IPS DF 4.7 (cell line): ENCODE measurements around the gene ACVR2A.

Experiments used
- DNase-seq: peaks from one replicate; pipeline ENCODE4 v3.0.0-alpha.2; 2013; ENCODE audit warnings: low spot score; ENCODE audit errors: extremely low read depth

Gene ACVR2A

GRCh38 chr2:147844697-147845410, at the start of gene ACVR2A:
Gene ACVR2A (plus strand): TSS chr2:147845029. CDS start chr2:147845153, 124 bp downstream.
- DNase-seq = no peak

DNA sequence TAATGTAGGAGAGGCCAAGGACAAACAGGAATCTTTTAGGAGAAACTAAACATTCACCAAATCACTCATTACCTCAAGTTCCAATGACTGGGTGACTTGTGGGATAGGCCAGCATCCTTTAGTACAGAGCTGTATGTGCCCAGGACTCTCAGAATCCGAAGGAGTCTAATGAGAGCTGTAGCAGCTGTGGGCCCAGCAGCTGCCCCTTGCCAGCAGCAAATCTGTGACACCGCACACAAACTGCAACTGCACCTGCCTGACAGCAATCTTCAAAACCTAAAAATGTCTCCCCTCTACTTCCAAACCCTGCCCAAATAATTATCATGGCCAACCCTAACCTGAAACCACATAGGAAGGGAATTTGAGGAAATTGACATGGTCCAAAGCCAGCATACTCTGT, 44.5 kb upstream of the ACVR2A start:
- DNase-seq = no peak

DNA sequence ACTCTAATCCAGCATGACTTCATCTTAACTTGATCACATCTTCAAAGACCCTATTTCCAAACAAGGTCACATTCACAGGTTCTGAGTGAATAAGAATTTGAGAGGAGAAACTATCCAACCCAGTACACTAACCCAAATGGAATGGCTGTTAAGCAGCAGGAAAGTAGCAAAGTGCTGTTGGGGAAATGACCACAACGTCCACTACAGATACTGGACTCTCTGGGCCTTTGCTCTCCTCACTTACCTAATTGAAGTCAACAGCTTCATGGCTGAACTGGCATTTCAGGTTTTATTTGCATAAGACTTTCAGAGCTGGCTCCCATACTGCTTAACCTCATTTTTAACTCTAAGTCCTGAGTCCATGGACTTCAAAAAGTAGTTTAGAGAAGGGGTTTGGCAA, 38.0 kb upstream of the ACVR2A start:
- no peak for DNase-seq

GRCh38 chr2:147808520-147808919, 36.3 kb upstream of the ACVR2A start:
- no peak for DNase-seq

DNA sequence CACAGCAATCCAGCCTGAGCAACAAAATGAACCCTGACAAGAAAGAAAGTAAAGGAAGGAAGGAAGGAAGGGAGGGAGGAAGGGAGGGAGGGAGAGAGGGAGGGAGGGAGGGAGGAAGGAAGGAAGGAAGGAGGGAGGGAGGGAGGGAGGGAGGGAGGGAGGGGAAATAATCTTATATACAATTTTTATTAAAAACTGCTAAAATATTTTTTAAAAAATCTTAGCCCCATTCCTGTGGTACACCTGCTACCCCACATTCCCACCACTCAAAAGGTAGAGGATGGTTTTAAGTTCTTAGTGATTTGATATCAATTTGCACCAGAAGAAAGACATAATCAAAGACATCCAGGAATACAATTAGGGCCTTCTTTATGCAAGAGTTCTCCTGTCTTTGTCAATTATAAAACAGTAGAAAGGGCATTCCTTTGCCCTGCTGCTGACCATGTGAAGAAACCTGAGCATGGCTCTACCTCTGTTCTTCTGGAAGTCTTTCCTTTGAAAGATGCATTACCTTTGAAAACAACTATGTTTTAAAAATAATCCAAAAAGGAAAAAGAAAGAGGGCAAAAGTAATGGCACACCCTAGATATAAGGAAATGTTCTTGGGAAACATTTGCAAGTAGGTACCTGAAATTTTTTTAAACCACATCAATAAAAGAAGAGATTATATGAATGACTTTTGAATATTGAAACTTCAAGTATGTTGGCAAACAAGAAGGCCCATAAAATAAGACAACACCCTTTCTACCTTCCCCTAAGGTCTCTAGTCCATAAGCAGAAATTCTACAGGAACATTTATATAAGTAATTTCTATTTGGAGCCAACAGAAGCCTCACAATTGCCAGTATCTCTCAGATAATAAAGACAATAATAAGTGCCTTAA, 33.7 kb upstream of the ACVR2A start:
- DNase-seq = no peak

- no peak for DNase-seq
Observed at GRCh38 chr2:147818741-147819140, 26.1 kb upstream of the ACVR2A start.

GRCh38 chr2:147824620-147825019, 20.2 kb upstream of the ACVR2A start:
- DNase-seq = no peak

DNA sequence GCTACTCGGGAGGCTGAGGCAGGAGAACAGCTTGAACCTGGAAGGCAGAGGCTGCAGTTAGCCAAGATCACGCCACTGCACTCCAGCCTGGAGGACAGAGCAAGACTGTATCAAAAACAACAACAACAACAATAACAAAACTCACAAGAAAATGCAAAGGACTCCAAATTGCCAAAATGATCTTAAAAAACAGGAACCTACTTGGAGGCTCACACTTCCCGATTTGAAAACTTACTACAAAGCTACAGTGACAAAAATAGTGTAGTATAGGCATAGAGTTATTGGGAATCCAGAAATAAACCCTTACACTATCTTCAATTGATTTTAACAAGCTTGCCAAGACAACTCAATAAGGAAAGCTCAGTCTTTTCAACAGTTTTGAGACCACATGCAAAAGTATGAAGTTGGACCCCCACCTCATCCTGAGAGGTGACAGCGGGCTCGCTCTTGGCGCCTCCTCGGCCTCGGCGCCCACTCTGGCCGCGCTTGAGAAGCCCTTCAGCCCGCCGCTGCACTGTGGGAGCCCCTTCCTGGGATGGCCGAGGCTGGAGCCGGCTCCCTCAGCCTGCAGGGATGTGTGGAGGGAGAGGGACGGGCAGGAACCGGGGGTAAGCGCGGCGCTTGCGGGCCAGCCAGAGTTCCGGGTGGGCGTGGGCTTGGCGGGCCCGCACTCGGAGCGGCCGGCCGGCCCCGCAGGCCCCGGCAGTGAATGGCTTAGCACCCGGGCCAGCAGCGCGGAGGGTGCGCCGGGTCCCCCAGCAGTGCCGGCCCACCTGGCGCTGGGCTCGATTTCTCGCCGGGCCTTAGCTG, 18.3 kb upstream of the ACVR2A start:
- no peak for DNase-seq

GRCh38 chr2:147827088-147827375, 17.8 kb upstream of the ACVR2A start:
- no peak for DNase-seq

DNA sequence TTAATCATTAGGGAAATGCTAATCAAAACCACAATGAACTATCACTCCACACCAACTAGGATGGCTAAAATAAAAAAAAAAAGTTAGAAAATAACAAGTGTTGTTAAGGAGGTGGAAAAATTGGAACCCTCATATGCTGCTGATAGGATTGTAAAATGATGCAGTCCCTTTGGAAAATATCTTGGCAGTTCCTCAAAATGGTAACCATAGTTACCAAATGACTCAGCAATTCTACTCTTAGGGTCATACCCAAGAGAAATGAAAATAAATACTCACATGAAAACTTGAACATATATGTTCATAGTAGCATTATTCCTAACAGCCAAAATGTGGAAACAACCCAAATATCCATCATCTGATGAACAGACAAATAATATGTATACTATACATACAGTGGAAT, 15.7 kb upstream of the ACVR2A start:
- no peak for DNase-seq

DNA sequence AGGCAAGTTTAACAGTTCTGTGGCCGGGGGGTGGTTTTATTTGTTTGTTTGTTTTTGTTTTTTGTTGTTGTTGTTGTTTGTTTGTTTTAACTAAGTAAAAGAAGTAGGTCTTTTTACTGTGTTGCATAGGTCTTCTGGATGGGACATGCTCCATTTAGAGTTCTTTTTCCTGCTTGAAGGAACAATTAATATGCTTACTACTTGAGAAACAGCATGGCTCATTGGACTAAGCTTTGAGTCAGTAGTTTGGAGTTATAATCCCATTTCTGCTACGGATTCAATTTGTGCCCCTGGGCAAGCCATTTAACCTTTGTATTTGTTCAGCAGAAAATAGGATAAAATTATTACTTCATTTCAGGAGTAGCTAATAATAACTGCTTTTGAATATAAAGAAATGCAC, 8.7 kb upstream of the ACVR2A start:
- no peak for DNase-seq

- no peak for DNase-seq
Observed at GRCh38 chr2:147843391-147843863, 1.4 kb upstream of the ACVR2A start.

DNA sequence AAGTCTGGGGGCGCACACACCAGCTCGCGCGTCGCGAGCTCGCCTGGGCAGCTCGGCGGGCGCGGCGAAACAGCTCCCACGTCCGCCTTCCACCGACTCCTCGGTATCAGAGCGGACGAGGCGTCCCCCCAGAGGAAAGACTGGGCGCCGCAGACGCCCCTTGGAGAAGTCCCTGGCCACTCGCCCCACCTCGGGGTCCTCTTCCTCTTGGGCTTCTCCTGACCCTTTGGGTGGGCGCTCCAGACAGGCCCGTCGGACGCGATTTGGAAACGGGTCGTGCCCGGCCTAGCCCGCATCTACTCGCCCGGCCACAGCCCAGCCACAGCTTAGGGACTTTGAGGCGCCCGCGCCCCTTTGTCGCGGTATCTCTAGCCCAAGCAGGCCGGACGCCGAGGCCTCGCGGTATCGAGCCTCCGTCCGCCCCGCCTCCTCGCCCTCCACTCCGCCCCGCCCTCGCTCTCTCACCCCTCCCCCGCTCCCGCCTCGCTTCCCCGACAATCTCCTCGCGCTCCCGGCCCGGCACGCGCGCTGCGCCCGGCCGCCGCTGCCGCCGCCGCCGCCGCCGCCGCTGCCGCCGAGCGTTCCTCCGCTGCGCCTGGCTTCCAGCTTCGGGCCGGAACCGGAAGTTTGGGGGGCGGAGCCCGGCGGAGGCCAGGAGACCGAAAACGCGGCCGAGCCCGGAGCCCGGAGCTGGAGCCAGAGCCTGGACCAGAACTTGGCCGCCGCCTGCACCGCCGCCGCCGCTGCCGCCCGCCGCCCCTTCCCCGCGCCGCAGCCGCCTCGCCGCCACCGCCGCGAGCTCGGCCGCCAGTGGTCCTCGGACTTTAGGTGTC, 749 bp upstream of the ACVR2A start:
- no peak for DNase-seq

GRCh38 chr2:147845411-147845971, 662 bp downstream of the ACVR2A start:
- no peak for DNase-seq

- DNase-seq = no peak
Observed at GRCh38 chr2:147846412-147847081, 1.7 kb downstream of the ACVR2A start.

DNA sequence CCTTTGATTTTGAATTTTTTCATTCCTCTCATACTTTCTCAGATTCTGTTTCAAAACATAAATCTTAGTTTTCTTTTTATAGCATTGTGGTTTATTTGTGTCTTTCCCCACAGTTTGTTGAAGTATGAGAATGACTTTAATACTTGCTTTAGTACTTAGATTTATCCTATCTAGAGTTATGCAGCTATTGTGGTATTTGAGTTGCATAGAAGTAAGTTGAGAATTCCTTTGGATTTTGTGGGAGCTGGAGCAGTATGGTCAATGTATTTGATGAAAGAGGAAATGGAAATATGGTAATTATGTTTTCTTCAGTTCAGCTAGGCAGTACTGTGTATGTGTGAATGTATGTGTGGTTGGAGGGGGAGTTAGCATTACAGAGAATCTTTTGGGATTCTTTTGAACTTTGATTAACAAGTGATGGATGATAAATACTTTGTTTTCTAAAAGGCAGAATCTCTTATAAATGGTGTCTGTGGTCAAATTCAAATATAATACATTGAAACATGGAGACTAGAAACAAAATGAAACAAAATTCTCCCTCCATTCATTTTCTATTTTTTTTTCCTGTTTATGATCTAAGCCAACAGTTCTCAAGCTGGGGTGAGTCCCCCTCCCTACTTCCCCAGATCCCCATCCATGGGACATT, 3.0 kb downstream of the ACVR2A start:
- no peak for DNase-seq

- no peak for DNase-seq
Observed at GRCh38 chr2:147850838-147851237, 6.0 kb downstream of the ACVR2A start.

GRCh38 chr2:147851244-147851930, 6.6 kb downstream of the ACVR2A start:
- no peak for DNase-seq

DNA sequence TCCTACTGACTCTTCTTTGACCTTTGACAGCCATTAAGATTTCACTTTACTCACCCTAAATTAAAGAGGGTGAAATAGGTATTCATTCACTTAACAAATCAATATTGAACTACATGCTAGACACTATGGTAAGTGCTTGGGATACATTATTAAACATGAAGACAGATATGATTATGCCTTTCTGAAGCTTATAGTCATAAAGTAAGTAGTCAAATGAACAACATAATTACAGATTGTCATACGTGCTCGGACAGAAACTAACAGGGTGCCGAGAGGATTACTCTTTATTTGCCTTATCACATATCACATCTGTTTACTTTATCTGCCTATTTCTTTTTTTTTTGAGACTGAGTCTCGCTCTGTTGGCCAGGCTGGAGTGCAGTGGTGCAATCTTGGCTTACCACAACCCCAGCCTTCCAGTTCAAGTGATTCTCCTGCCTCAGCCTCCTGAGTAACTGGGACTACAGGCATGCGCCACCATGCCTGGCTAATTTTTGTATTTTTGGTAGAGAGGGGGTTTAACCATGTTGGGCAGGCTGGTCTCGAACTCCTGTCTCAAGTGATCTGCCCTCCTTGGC, 9.8 kb downstream of the ACVR2A start:
- DNase-seq = no peak
